ENCODE data around the gene CCDC183.
"Not testable (repeated sequence)": the region's sequence is repeated elsewhere in the genome, so short reads cannot be mapped to it uniquely, and the experiment has no call there.

CCDC183 gene

GRCh38 chr9:136840140-136840876 is 44.2 kb downstream of the CCDC183 start:
- no peak for DNase-seq

- DNase-seq, result peak; percentile 53
These were observed 44.9 kb downstream of the CCDC183 start for GRCh38 chr9:136840877-136841645.

DNA sequence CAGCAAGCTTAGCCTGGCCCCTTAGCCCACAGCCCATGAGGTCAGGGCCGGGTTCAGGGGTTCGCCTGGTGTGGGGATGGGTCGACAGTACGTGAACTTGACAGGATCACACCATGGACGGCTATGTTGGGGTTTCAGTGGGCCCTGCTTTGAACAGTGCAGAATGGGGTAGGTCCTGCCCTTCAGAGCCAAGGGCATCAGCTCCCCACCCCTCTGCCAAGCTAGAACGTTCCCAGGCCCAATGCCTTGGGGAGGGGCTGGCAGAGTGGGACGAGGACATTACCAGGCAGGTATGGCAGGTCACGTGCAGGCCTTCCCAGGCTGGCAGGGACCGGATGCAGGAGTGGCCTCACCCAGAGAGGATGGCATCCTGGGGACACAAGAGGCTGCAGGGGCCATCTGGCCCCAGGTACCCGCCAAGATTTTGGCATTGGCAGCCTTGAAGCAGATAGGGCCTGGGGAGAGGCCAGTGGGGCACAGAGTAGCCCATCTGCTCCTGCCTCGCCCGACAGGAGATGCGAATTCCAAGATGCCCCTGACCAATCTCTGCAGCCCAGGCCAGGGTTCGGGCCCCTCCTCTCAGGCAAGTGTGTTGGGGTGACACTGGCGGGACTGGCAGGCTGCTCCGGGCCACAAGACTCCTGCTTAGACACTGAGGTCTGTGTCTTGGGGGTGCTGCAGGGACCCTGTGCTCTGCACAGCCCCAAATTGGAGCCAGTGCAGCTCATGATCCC is 45.7 kb downstream of the CCDC183 start:
- not testable (repeated sequence) for DNase-seq

DNA sequence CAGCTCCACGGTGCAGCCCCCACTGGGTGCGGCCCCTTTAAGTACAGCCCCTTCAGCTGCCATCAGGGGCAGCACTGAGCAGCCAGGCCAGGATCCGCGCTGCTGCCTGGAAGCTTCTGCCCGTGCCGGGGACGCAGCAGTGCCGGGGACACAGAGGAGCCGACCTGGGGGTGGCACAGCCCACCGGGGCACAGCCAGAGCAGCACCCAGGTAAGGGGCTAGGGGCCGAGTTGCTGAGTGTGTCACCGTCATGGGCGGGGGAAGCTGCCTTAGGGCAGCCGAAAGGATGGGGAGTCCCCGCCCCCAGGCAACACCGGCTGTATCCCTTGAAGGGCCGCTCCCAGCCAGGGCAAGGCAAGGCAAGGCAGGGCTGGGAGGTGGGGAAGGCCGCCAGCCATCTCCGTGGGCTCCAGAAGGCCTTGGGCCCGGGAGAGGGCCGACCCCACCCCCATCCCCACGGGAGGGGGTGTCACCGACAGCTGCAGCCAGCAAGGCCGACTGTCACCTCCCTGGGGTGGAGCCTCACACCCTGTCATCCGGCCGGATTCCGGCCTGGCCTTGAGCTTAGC is 46.3 kb downstream of the CCDC183 start, which contains the start of gene AJM1:
AJM1 (plus strand) TSS at position 99 of the 569 bp plus-strand sequence. CDS start 1,937 bp downstream, outside the sequence.
- peak; percentile 69 for DNase-seq

DNA sequence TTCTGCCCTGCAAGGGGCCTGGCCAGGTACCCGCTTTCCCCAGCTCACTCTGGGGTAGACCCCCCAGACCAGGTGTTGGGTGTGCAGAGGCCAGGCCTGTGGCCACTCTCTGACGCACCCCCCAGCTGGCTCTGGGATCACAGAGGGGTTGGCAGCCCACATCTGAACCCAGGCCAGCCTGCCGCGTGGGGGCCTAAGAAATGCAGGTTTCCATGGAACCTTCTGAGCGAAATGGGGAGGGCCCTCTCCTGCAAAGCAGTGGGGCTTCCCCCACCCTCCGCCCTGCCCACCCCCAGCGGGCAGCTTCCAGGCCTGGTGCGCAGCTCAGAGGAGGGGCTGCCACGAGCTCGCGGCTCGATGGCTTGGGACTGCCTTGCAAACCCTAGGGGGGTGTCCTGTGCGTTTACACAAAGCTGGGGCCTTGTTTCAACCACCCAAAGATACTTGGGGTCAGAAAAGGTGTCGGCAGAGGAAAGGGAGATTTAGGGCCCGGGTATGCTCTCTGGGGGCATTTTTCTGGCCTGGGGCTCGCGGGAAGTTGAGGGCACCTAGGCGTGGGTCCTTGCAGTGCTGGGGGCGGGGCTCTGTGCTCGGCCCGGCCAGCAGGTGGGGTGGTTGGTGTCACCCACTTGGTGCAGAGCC is 47.1 kb downstream of the CCDC183 start:
- not testable (repeated sequence) for DNase-seq

DNA sequence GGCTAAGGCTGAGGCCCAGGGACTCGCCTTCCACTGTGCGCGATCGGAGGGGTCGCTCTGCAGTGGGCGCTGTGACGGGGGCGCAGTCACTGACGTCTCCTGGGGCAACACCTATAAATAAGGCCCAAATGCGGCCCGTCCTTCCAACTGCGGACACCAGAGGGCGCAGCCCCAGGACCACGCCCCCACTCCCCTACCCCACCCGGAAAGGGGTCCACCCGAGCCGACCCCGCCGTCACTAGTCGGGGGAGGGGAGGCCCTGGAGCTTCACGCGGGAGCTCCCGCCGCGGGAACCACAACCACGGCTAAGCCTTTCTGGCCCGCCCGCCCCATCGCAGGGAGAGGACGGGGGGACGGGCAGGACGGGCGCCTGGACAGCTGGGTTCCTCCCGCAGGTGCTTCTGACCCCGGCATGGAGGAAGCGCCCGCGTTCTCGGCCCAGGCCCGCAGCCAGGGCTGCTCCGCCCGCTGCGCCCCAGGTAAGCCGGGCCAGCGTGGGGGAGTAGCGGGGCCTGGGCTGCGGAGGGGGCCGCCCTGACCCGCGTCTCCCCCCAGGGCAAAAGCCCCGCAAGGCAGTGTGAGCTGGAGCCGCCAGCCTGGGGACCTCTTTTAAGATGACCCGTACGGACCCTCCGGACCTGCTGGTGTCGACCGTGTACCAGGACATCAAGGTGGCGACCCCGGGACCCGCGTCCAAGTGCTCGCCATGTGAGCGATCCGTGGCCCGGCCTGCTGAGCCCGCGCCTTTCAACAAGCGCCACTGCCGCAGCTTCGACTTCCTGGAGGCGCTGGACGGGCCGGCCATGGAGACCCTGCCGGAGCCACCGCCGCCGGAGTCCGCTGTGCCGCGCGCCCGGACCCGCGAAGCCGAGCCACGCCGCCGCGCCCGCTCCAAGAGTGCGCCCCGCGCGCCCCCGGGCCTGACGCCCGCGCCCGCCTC is 47.9 kb downstream of the CCDC183 start:
- not testable (repeated sequence) for DNase-seq

GRCh38 chr9:136844761-136845464 is 48.8 kb downstream of the CCDC183 start:
- DNase-seq, result no peak

- DNase-seq, result no peak
These were observed 49.5 kb downstream of the CCDC183 start for GRCh38 chr9:136845465-136846260.

GRCh38 chr9:136846376-136847087 is 50.4 kb downstream of the CCDC183 start:
- no peak for DNase-seq

DNA sequence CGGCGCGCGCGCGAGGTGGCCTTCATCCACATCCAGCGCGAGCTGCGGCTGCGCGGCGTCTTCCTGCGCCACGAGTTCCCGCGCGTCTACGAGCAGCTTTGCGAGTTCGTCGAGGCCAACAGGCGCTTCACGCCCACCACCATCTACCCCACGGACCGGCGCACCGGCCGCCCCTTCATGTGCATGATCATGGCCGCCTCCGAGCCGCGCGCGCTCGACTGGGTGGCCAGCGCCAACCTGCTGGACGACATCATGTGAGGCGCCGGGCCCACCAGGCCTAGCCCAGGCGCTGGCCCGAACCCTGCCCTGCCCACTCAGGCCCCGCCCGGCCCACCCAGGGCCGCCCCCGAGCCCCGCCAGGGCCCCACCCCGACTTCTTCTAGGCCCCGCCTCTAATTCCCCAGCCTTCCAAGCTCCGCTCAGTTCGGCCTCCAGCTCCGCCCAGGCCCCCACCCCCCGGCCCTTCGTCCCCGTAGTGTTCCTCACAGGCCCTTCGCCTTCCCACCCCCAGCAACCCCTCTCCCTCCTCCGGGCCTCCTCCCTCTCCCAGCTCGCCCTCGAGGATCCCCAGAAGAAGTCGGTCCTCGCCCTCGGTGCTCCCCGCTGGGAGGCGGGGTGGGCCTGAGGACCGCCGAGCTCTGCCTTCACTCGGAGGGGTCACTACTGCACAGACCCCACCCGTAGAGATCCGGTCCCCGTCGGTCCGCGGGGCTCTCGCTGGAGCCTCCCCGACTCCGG is 51.1 kb downstream of the CCDC183 start:
- peak; percentile 80 for DNase-seq

DNA sequence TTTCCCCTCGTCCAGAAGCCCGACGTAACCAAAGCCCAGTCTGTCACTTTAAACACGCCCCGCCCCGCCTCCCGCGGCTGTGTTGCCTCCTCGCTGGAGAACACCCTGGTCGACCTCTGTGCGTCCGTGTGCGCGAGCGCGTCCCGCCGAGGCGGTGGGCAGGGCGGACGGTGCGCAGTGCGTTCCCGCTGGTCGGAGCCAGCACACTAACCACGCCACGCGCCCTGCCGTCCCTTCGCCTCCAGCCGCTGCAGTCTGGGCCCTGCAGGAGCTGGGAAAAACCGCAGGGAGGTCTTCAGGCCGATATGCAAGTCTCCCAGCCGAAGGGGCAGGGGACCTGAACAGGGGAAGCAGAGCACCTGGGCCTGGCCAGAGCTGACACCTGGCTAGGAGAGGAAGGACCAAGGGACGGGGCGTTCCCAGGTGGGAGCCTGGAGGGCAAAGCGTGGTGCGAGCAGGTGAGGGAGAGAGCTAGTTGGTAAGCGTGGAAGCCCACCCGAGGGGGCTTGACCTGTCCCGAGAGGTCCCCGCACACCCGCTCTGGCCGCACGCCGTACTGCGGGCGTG is 51.8 kb downstream of the CCDC183 start:
- DNase-seq, result peak; percentile 82

DNA sequence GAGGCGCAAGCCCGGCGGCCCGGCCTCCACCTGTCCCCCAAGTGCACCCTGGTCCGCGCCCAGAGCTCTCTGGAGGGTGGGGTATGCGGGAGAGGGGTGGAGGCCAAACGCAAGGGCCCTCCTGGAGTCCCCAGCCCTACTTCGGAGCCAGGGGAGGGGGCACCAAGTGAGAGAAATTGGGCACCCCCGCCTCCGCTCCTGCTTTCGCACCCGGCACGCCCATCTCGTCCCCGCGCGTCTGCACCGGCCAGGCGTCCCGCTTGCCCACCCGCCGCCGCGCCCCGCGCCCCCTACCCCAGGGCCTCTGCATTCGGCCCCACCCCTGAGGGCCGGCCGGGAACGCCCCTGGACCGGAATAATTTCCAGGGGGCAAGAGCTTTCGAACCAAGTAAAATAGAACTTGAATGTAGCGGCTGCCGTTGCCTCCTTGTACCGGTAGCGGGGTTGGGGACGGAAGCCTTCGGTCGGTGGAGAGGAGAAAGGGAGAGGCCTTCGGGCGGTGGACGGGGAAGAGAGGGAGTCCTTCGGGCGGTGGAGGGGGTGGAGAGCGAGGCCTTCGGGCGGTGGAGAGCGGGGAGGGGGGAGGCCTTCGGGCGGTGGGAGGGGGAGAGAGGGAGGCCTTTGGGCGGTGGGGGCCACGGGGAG is 52.4 kb downstream of the CCDC183 start:
- DNase-seq, result no peak

- DNase-seq, result peak; percentile 99
These were observed 53.2 kb downstream of the CCDC183 start, which contains the start of gene PHPT1 for GRCh38 chr9:136849038-136849959. PHPT1 (plus strand) TSS chr9:136849409; CDS start chr9:136849431, 22 bp downstream.

DNA sequence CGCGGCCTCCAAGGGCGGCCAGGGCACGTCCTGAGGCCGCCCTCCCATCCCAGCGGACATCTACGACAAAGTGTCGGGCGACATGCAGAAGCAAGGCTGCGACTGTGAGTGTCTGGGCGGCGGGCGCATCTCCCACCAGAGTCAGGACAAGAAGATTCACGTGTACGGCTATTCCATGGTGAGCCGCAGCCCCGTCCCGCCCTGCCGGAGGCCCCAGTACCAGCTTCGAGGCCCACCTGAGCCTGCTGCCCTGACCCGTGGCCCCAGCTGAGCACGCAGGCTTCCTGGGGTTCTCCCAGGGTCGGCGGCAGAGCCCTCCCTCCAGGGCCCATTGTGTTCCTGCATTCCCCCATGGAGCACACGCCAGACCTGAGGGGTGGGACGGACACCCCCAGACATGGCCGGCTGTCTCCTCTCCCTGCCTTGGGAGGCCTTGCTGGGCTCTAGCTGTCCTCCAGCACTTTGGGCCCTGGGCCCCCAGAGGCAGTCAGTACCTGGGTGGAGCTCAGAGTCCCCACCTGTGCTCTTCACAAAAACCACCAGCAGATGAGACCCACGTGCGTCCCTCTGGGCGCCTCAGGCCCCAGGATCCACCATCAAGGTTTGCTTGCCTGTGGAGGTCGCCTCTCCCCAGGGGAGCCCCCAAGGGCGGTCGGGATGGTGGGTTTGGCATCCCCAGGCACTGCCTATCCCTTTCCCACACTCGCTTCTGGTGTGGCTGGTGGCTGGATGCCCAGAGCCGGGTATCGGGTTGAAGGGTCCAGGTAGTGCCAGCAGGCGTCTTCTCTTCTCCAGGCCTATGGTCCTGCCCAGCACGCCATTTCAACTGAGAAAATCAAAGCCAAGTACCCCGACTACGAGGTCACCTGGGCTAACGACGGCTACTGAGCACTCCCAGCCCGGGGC is 54.1 kb downstream of the CCDC183 start:
- no peak for DNase-seq

All from fibroblast of upper back skin (primary cell).